Stimulated activated CD8-positive, alpha-beta memory T cell treated with anti-CD3 and anti-CD28 coated beads, Interleukin-7, amount 100 ng/mL, for 4 hours (primary cell): Measurements from ENCODE around the gene FAM174B.

Source experiments
- DNase-seq, 2 donors: peaks; one replicate each; pipeline ENCODE4 v3.0.0-alpha.2; 2020; ENCODE audit warnings: low read depth in 2 of 2

The FAM174B gene

GRCh38 chr15:92664178-92664900 lies 8.8 kb upstream of the FAM174B start:
- DNase-seq, result no peak

- no peak for DNase-seq
These were observed 7.8 kb upstream of the FAM174B start for GRCh38 chr15:92663250-92663951.

GRCh38 chr15:92662762-92663161 lies 7.2 kb upstream of the FAM174B start:
- no peak for DNase-seq

GRCh38 chr15:92661956-92662355 lies 6.4 kb upstream of the FAM174B start:
- no peak for DNase-seq

GRCh38 chr15:92661069-92661468 lies 5.5 kb upstream of the FAM174B start:
- no peak for DNase-seq

- DNase-seq, result no peak
These were observed 1.9 kb upstream of the FAM174B start for GRCh38 chr15:92657486-92657885.

- DNase-seq, result no peak
These were observed 514 bp upstream of the FAM174B start for GRCh38 chr15:92656089-92656488.

- DNase-seq, result no peak
These were observed 913 bp downstream of the FAM174B start for GRCh38 chr15:92654662-92655061.

GRCh38 chr15:92653836-92654539 lies 1.6 kb downstream of the FAM174B start:
- DNase-seq, result no peak

GRCh38 chr15:92653366-92653765 lies 2.2 kb downstream of the FAM174B start:
- DNase-seq, result no peak

- no peak for DNase-seq
These were observed 3.0 kb downstream of the FAM174B start for GRCh38 chr15:92652576-92652966.

GRCh38 chr15:92651877-92652575 lies 3.5 kb downstream of the FAM174B start:
- no peak for DNase-seq

GRCh38 chr15:92650966-92651365 lies 4.6 kb downstream of the FAM174B start:
- DNase-seq, result no peak

GRCh38 chr15:92650256-92650655 lies 5.3 kb downstream of the FAM174B start:
- DNase-seq, result no peak

GRCh38 chr15:92648190-92648875 lies 7.2 kb downstream of the FAM174B start:
- DNase-seq, result no peak

GRCh38 chr15:92647467-92648163 lies 8.0 kb downstream of the FAM174B start:
- no peak for DNase-seq

GRCh38 chr15:92646216-92646615 lies 9.4 kb downstream of the FAM174B start:
- no peak for DNase-seq

GRCh38 chr15:92645731-92646130 lies 9.8 kb downstream of the FAM174B start:
- no peak for DNase-seq

GRCh38 chr15:92645051-92645631 lies 10.4 kb downstream of the FAM174B start:
- DNase-seq, result no peak
